ENCODE measurements around the gene CDK17. TPM values are rescaled to one million over a fixed set of nuclear protein-coding genes. Genes with fewer than 3 reads are reported as not detected.
A peak's percentile ranks its signal among the peaks of the same experiment; 100 is the strongest.
"Not testable (repeated sequence)": the region's sequence is repeated elsewhere in the genome, so short reads cannot be mapped to it uniquely, and the experiment has no call there.

Gene CDK17
- total RNA-seq, 2 experiments from 2014 or later, result 41.5 to 42.5 TPM

GRCh38 chr12:96432496-96433321 is 32.5 kb upstream of the CDK17 start:
- H3K27me3 Mint-ChIP-seq; H3K9me3 Mint-ChIP-seq; H3K27ac Mint-ChIP-seq; DNase-seq; H3K4me3 Mint-ChIP-seq; H3K36me3 Mint-ChIP-seq (ENCODE audit: low read depth): not testable (repeated sequence)
- POLR2A ChIA-PET, result interaction anchor here (2.9 kb wide), 2 partner anchors 13 to 32 kb away, joined by 21 to 26 read pairs; partner anchors contain the start of gene CDK17
- H3K4me1 Mint-ChIP-seq, result peaks cover 39% of the 10 kb centered on the region
- CTCF ChIA-PET, result interaction anchor here (0.7 to 1.3 kb wide), 2 partner anchors 21 to 32 kb away, joined by 3 to 4 read pairs; partner anchors contain the start of gene CDK17

- H3K27me3 Mint-ChIP-seq, result no peaks in the 10 kb centered on the region
- CTCF ChIA-PET, result interaction anchor here (0.6 kb wide), 1 partner anchor 27 kb away, joined by 9 read pairs; no protein-coding TSS in a partner anchor
- no peak overlapping the region for H3K27ac Mint-ChIP-seq
Measured at GRCh38 chr12:96431067-96431466, 30.8 kb upstream of the CDK17 start.

GRCh38 chr12:96427269-96427729 is 27.1 kb upstream of the CDK17 start:
- peak overlapping the region; percentile 34 for H3K27ac Mint-ChIP-seq
- peaks cover 8% of the 10 kb centered on the region for H3K27me3 Mint-ChIP-seq
- ChIA-PET CTCF (interaction anchor here (1.2 kb wide), 1 partner anchor 18 kb away, joined by 6 read pairs; no protein-coding TSS in a partner anchor), POLR2A (interaction anchor here (1.1 to 1.5 kb wide), 3 partner anchors 19 to 29 kb away, joined by 3 to 9 read pairs (median 9); partner anchors contain the start of gene CDK17)
- peak overlapping the region; percentile 15 for H3K4me3 Mint-ChIP-seq
- DNase-seq, result peak; percentile 48
- peaks cover 45% of the 10 kb centered on the region for H3K4me1 Mint-ChIP-seq
- peaks cover 3% of the 10 kb centered on the region for H3K36me3 Mint-ChIP-seq (ENCODE audit: low read depth)
- no peaks in the 10 kb centered on the region for H3K9me3 Mint-ChIP-seq

More at GRCh38 chr12:96431067-96431466, 30.8 kb upstream of the CDK17 start:
- peaks cover 3% of the 10 kb centered on the region for H3K36me3 Mint-ChIP-seq (ENCODE audit: low read depth)
- POLR2A ChIA-PET, result interaction anchor here (0.8 to 1.1 kb wide), 2 partner anchors 27 to 30 kb away, joined by 3 to 4 read pairs; no protein-coding TSS in a partner anchor
- DNase-seq, result no peak
- H3K9me3 Mint-ChIP-seq, result no peaks in the 10 kb centered on the region
- peaks cover 49% of the 10 kb centered on the region for H3K4me1 Mint-ChIP-seq
- H3K4me3 Mint-ChIP-seq, result no peak overlapping the region

GRCh38 chr12:96425951-96426350 is 25.7 kb upstream of the CDK17 start:
- H3K9me3 Mint-ChIP-seq, result no peaks in the 10 kb centered on the region
- peaks cover 3% of the 10 kb centered on the region for H3K36me3 Mint-ChIP-seq (ENCODE audit: low read depth)
- peaks cover 8% of the 10 kb centered on the region for H3K27me3 Mint-ChIP-seq
- POLR2A ChIA-PET, result interaction anchor here (0.8 to 2.0 kb wide), 7 partner anchors 8 to 64 kb away, joined by 3 to 7 read pairs (median 3); partner anchors contain the start of gene CDK17
- DNase-seq, result no peak
- peaks cover 56% of the 10 kb centered on the region for H3K4me1 Mint-ChIP-seq
- CTCF ChIA-PET, result interaction anchor here (1.0 kb wide), 1 partner anchor 78 kb away, joined by 3 read pairs; no protein-coding TSS in a partner anchor
- no peak overlapping the region for H3K4me3 Mint-ChIP-seq
- peak overlapping the region; percentile 36 for H3K27ac Mint-ChIP-seq

- ChIA-PET CTCF (interaction anchor here (1.0 kb wide), 1 partner anchor 79 kb away, joined by 3 read pairs; no protein-coding TSS in a partner anchor), POLR2A (interaction anchor here (1.0 to 2.0 kb wide), 4 partner anchors 9 to 65 kb away, joined by 3 to 7 read pairs (median 4); partner anchors contain the start of gene CDK17)
Measured at GRCh38 chr12:96425321-96425720, 25.1 kb upstream of the CDK17 start.

GRCh38 chr12:96424601-96425000 is 24.4 kb upstream of the CDK17 start:
- H3K36me3 Mint-ChIP-seq (ENCODE audit: low read depth), result peaks cover 3% of the 10 kb centered on the region
- CTCF ChIA-PET, result no interaction called here
- no peak overlapping the region for H3K27ac Mint-ChIP-seq
- no peak for DNase-seq
- no peaks in the 10 kb centered on the region for H3K9me3 Mint-ChIP-seq
- POLR2A ChIA-PET, result interaction anchor here (1.4 to 2.0 kb wide), 3 partner anchors 21 to 24 kb away, joined by 4 to 7 read pairs (median 5); partner anchors contain the start of gene CDK17
- H3K27me3 Mint-ChIP-seq, result peaks cover 8% of the 10 kb centered on the region
- no peak overlapping the region for H3K4me3 Mint-ChIP-seq
- H3K4me1 Mint-ChIP-seq, result peaks cover 67% of the 10 kb centered on the region

More at GRCh38 chr12:96425321-96425720, 25.1 kb upstream of the CDK17 start:
- peaks cover 8% of the 10 kb centered on the region for H3K27me3 Mint-ChIP-seq
- no peaks in the 10 kb centered on the region for H3K9me3 Mint-ChIP-seq
- H3K4me3 Mint-ChIP-seq, result no peak overlapping the region
- peak overlapping the region; percentile 36 for H3K27ac Mint-ChIP-seq
- DNase-seq, result peak; percentile 58
- H3K36me3 Mint-ChIP-seq (ENCODE audit: low read depth), result peaks cover 3% of the 10 kb centered on the region
- H3K4me1 Mint-ChIP-seq, result peaks cover 62% of the 10 kb centered on the region

- DNase-seq, result no peak
- Mint-ChIP-seq H3K9me3 (no peaks in the 10 kb centered on the region), H3K4me3 (no peak overlapping the region), H3K27me3 (peaks cover 8% of the 10 kb centered on the region), H3K27ac (no peak overlapping the region), H3K36me3 (ENCODE audit: low read depth) (peaks cover 3% of the 10 kb centered on the region), H3K4me1 (peaks cover 61% of the 10 kb centered on the region)
- ChIA-PET CTCF (interaction anchor here (0.9 to 1.6 kb wide), 2 partner anchors 21 to 63 kb away, joined by 3 read pairs; no protein-coding TSS in a partner anchor), POLR2A (interaction anchor here (1.0 to 1.7 kb wide), 3 partner anchors 12 to 22 kb away, joined by 3 to 7 read pairs (median 3); partner anchors contain the start of gene CDK17)
Measured at GRCh38 chr12:96422192-96422591, 22.0 kb upstream of the CDK17 start.

GRCh38 chr12:96421014-96421413 is 20.8 kb upstream of the CDK17 start:
- H3K4me3 Mint-ChIP-seq, result peak overlapping the region; percentile 76
- H3K27me3 Mint-ChIP-seq, result peaks cover 8% of the 10 kb centered on the region
- CTCF ChIA-PET, result interaction anchor here (0.9 kb wide), 1 partner anchor 20 kb away, joined by 3 read pairs; no protein-coding TSS in a partner anchor
- peak overlapping the region; percentile 65 for H3K27ac Mint-ChIP-seq
- H3K4me1 Mint-ChIP-seq, result peaks cover 63% of the 10 kb centered on the region
- DNase-seq, result no peak
- POLR2A ChIA-PET, result interaction anchor here (0.7 to 4.3 kb wide), 2 partner anchors 20 to 21 kb away, joined by 3 to 27 read pairs; partner anchors contain the start of gene CDK17
- peaks cover 3% of the 10 kb centered on the region for H3K36me3 Mint-ChIP-seq (ENCODE audit: low read depth)
- H3K9me3 Mint-ChIP-seq, result no peaks in the 10 kb centered on the region

- H3K27me3 Mint-ChIP-seq, result peaks cover 8% of the 10 kb centered on the region
- ChIA-PET POLR2A (interaction anchor here (1.9 to 4.3 kb wide), 2 partner anchors 20 to 26 kb away, joined by 6 to 27 read pairs; partner anchors contain the start of gene CDK17), CTCF (no interaction called here)
- DNase-seq, result no peak
- H3K27ac Mint-ChIP-seq, result no peak overlapping the region
- peaks cover 3% of the 10 kb centered on the region for H3K36me3 Mint-ChIP-seq (ENCODE audit: low read depth)
- no peaks in the 10 kb centered on the region for H3K9me3 Mint-ChIP-seq
- peak overlapping the region; percentile 76 for H3K4me3 Mint-ChIP-seq
- peaks cover 60% of the 10 kb centered on the region for H3K4me1 Mint-ChIP-seq
Measured at GRCh38 chr12:96420277-96420835, 20.1 kb upstream of the CDK17 start.

GRCh38 chr12:96419576-96420276 is 19.5 kb upstream of the CDK17 start:
- CTCF ChIA-PET, result interaction anchor here (1.4 to 2.5 kb wide), 2 partner anchors 14 to 18 kb away, joined by 4 to 5 read pairs; no protein-coding TSS in a partner anchor
- Mint-ChIP-seq H3K9me3 (no peaks in the 10 kb centered on the region), H3K4me3 (no peak overlapping the region), H3K4me1 (peaks cover 54% of the 10 kb centered on the region), H3K27ac (no peak overlapping the region), H3K27me3 (peaks cover 6% of the 10 kb centered on the region), H3K36me3 (ENCODE audit: low read depth) (no peaks in the 10 kb centered on the region)
- no peak for DNase-seq
- POLR2A ChIA-PET, result interaction anchor here (1.9 to 4.3 kb wide), 2 partner anchors 20 to 26 kb away, joined by 6 to 27 read pairs; partner anchors contain the start of gene CDK17

- CTCF ChIA-PET, result interaction anchor here (0.7 to 2.5 kb wide), 4 partner anchors 10 to 28 kb away, joined by 3 to 6 read pairs (median 5); partner anchors contain the start of gene CDK17
- H3K4me3 Mint-ChIP-seq; H3K27me3 Mint-ChIP-seq; H3K9me3 Mint-ChIP-seq; H3K36me3 Mint-ChIP-seq (ENCODE audit: low read depth); DNase-seq: not testable (repeated sequence)
- POLR2A ChIA-PET, result interaction anchor here (0.9 to 4.3 kb wide), 5 partner anchors 10 to 28 kb away, joined by 3 to 27 read pairs (median 6); partner anchors contain the start of gene CDK17
- Mint-ChIP-seq H3K4me1 (peaks cover 55% of the 10 kb centered on the region), H3K27ac (peak overlapping the region; percentile 47)
Measured at GRCh38 chr12:96417688-96418087, 17.4 kb upstream of the CDK17 start.

Data from activated CD4-positive, alpha-beta memory T cell treated with anti-CD3 and anti-CD28 coated beads, Interleukin-2, amount 10 ng/mL, durations not matched to agents 7 days and 5 days (primary cell).